Prostate gland (tissue), 2 donors: ENCODE results near the gene TGFB2. TPM values are rescaled to one million over a fixed set of nuclear protein-coding genes. Genes with fewer than 3 reads are reported as not detected.

Source experiments
- DNase-seq: peaks from one replicate; pipeline ENCODE4 v3.0.0-alpha.2; 2019; ENCODE audit warnings: low spot score
- H3K27ac ChIP-seq, 2 donors: fragments of 200-600 bp; sonication (generic); 2 replicates each; pipeline ENCODE4 v1.5.1; 2017 to 2019
- H3K27me3 ChIP-seq: fragments of 200-600 bp; sonication (generic); replicated peaks from 2 replicates; pipeline ENCODE4 v1.5.1; 2019; ENCODE audit not compliant: insufficient read depth
- H3K36me3 ChIP-seq, 2 donors: fragments of 200-600 bp; sonication (generic); 1 replicate in 1 of 2; 2 replicates in 1 of 2; pipeline versions ENCODE4 v1.5.1 to v1.8.1; 2017 to 2019
- H3K4me1 ChIP-seq: fragments of 200-600 bp; sonication (generic); replicated peaks from 2 replicates; pipeline ENCODE4 v1.5.1; 2019
- H3K4me3 ChIP-seq, 2 donors: fragments of 200-600 bp; sonication (generic); 2 replicates each; pipeline ENCODE4 v1.5.1; 2017 to 2019
- H3K9me3 ChIP-seq: fragments of 200-600 bp; sonication (generic); 2 replicates; pipeline ENCODE4 v1.5.1; 2017
- POLR2A ChIP-seq: fragments of 450-650 bp; IDR thresholded peaks from one replicate; pipeline ENCODE4 v1.6.1; 2016; ENCODE audit warnings: antibody characterized with exemption, mild to moderate bottlenecking
- POLR2AphosphoS5 ChIP-seq: sonication (generic); formaldehyde crosslinking; IDR thresholded peaks from one replicate; pipeline ENCODE4 v1.6.1; 2017; ENCODE audit warnings: antibody characterized with exemption
- WGBS: methylation state at CpG from one replicate; pipeline ENCODE4 v1.1.5; 2018; 5-methylcytosine and 5-hydroxymethylcytosine counted together
- intact Hi-C: fragments of 100-400 bp; cut with DNase I; formaldehyde crosslinking; loops from one replicate; pipeline ENCODE4 v1.14.2; 2022
- total RNA-seq, 2 donors: library from RNA; depleted of rRNA; stranded (reverse); fragments of >200 nt; gene quantifications; one replicate each; pipeline ENCODE4 v1.1.0, GENCODE V29; 2016
- TF ChIP-seq, protein P1 (sequence below), 4 experiments: fragments of 200-600 bp in 2 of 4; fragments of 450-650 bp in 2 of 4; sonication (generic) in 2 of 4; IDR thresholded peaks; 1 replicate in 3 of 4; 2 replicates in 1 of 4; pipeline ENCODE4 v1.5.1; 2016 to 2019; ENCODE audit warnings: antibody characterized with exemption in 4 of 4, mild to moderate bottlenecking in 2 of 4, moderate library complexity in 2 of 4

The TGFB2 gene
- total RNA-seq, 2 donors from 2014 or later, result 7.8 to 9.6 TPM

DNA sequence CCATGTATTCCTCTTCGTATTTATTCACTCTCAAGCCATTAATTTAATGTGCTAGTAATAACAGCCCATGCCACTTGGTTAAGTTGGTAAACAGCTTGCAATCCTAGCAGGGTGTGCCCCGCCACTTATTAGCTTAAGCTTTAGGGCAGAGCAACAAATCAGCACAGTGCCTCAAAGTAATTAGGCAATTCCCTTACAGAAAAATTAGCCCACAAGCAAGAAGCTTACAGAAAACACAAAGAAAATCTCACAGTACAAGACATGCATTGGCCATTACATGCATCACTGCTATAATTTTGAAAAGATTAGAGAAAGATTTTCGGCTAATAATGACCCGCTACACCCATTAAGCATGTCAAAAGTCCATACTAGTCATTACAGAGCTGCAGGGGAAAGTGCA is 47.6 kb downstream of the TGFB2 start:
- H3K27ac ChIP-seq, result no peak overlapping the region
- WGBS, result 87% methylated on average over 4 of the region's 4 CpGs

DNA sequence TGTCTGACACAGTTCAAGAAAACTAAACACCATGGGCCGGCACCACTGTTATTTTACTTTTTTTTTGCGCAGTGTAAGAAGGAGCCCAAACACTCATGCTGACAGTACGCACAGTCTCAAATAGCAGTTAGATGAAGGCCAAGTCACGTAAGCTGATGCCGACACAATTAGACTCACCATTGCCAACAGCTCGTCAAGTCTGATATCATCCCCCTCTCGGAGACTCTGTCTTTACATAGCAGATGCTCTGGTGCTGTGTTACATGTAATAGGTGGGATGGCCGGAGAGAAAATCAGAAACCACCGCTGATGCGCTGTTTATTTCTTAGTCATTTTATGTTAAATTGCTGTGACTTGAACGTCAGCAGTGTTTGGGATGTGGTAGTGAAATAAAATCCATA is 49.3 kb downstream of the TGFB2 start:
- no peak overlapping the region for H3K27ac ChIP-seq
- H3K36me3 ChIP-seq, result no peaks in the 10 kb centered on the region
- no peaks in the 10 kb centered on the region for H3K4me1 ChIP-seq
- 67% methylated on average over 11 of the region's 11 CpGs for WGBS
- H3K4me3 ChIP-seq, result no peak overlapping the region
- H3K27me3 ChIP-seq, result no peaks in the 10 kb centered on the region
- intact Hi-C loops, result no loop called here
- no peak for DNase-seq
- no peaks in the 10 kb centered on the region for H3K9me3 ChIP-seq
- TF ChIP-seq POLR2A (no peak), POLR2AphosphoS5 (no peak)
- TF ChIP-seq, protein P1, sequence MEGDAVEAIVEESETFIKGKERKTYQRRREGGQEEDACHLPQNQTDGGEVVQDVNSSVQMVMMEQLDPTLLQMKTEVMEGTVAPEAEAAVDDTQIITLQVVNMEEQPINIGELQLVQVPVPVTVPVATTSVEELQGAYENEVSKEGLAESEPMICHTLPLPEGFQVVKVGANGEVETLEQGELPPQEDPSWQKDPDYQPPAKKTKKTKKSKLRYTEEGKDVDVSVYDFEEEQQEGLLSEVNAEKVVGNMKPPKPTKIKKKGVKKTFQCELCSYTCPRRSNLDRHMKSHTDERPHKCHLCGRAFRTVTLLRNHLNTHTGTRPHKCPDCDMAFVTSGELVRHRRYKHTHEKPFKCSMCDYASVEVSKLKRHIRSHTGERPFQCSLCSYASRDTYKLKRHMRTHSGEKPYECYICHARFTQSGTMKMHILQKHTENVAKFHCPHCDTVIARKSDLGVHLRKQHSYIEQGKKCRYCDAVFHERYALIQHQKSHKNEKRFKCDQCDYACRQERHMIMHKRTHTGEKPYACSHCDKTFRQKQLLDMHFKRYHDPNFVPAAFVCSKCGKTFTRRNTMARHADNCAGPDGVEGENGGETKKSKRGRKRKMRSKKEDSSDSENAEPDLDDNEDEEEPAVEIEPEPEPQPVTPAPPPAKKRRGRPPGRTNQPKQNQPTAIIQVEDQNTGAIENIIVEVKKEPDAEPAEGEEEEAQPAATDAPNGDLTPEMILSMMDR (IDR thresholded peaks at IDR 0.05), result no peak

More for the DNA sequence above, 47.6 kb downstream of the TGFB2 start:
- H3K27me3 ChIP-seq, result no peaks in the 10 kb centered on the region
- H3K4me1 ChIP-seq, result no peaks in the 10 kb centered on the region
- no peak overlapping the region for H3K4me3 ChIP-seq
- no peaks in the 10 kb centered on the region for H3K36me3 ChIP-seq
- no peaks in the 10 kb centered on the region for H3K9me3 ChIP-seq
- DNase-seq, result no peak
- TF ChIP-seq, protein P1 (IDR thresholded peaks at IDR 0.05), result no peak
- no peak for TF ChIP-seq POLR2AphosphoS5
- TF ChIP-seq POLR2A, result no peak
- intact Hi-C loops, result no loop called here

DNA sequence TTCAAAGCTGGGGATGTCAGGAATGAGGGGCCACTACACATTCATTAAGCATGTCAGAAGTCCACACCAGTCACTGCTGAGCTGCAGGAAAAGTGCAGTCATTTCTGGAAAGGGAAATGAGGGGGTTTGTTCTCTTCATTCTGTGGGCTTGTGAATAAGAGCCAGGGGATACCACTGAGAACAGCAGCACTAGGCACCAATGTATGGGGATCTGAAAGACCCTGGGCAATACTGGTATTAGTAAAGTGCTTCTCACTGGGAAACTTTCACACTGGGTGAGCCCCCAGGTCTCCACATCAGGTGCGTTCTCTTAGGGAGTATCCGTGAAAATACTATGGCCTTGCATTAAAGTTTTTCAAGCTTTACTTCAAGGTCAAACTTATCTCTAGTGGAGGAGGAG is 49.9 kb downstream of the TGFB2 start:
- DNase-seq, result no peak
- Histone ChIP-seq H3K36me3 (no peaks in the 10 kb centered on the region), H3K9me3 (no peaks in the 10 kb centered on the region), H3K4me3 (no peak overlapping the region), H3K27me3 (no peaks in the 10 kb centered on the region), H3K27ac (no peak overlapping the region), H3K4me1 (no peaks in the 10 kb centered on the region)
- TF ChIP-seq, protein P1 (IDR thresholded peaks at IDR 0.05), result no peak
- TF ChIP-seq POLR2AphosphoS5 (no peak), POLR2A (no peak)
- WGBS, result 93% methylated on average over 2 of the region's 2 CpGs
- intact Hi-C loops, result no loop called here

DNA sequence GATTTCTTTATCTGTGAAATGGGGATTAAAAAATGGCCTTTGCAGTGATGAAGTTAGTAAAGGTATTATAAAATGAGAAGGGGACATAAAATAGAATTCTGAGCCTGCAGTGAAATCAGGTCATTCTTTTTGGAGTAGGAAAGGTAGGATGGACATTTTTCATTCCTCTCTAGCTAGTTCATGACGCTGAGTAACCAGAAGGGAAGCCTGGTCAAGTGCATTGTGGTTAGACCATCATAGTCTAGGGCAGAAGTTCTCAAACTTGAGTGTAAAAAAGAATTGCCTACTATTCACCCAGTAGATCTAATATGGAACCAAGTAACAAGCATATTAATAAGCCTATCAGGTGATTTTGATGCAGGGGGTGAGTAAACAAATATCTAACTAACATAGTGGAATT is 50.8 kb downstream of the TGFB2 start:
- TF ChIP-seq POLR2AphosphoS5 (no peak), POLR2A (no peak)
- TF ChIP-seq, protein P1 (IDR thresholded peaks at IDR 0.05), result no peak
- H3K9me3 ChIP-seq, result no peaks in the 10 kb centered on the region
- no peaks in the 10 kb centered on the region for H3K4me1 ChIP-seq
- H3K4me3 ChIP-seq, result no peak overlapping the region
- intact Hi-C loops, result no loop called here
- H3K36me3 ChIP-seq, result no peaks in the 10 kb centered on the region
- WGBS, result 92% methylated on average over 1 of the region's 1 CpG
- DNase-seq, result no peak
- H3K27me3 ChIP-seq, result no peaks in the 10 kb centered on the region
- H3K27ac ChIP-seq, result no peak overlapping the region

DNA sequence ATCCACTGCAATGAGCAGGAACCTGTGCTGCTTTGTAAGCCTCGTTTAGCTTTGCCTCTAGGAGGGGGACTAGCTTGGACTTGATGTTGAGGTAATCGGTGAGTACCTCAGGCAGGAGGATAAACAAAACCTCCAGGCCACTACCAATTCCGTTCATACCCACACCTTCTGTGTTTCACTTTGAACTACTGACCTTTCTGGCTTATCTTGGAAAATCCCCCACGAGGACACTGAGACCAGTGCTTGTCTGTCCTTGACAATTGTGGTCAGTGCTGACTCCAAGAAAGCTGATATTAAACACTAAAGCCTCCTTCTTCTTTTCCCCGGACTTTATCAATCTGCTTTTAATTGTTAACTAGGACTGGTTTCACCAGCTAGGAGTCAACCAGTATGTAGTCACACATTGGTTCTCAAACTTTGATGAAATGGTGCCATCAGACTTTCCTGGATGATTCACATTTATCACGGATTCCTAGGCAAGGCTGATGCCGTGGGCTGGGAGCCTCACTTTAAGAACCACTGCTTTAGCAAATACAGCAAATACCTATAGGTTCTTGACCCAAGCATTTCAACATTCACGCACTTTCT is 52.7 kb downstream of the TGFB2 start:
- no peak for DNase-seq
- no peaks in the 10 kb centered on the region for H3K9me3 ChIP-seq
- no peak overlapping the region for H3K27ac ChIP-seq
- no peaks in the 10 kb centered on the region for H3K27me3 ChIP-seq
- no peaks in the 10 kb centered on the region for H3K36me3 ChIP-seq
- 60% methylated on average over 8 of the region's 8 CpGs for WGBS
- H3K4me3 ChIP-seq, result no peak overlapping the region
- H3K4me1 ChIP-seq, result no peaks in the 10 kb centered on the region
- TF ChIP-seq POLR2AphosphoS5 (no peak), POLR2A (no peak)
- TF ChIP-seq, protein P1 (IDR thresholded peaks at IDR 0.05), result no peak
- intact Hi-C loops, result no loop called here
